ENCODE data around the gene CLIC5.

DNA sequence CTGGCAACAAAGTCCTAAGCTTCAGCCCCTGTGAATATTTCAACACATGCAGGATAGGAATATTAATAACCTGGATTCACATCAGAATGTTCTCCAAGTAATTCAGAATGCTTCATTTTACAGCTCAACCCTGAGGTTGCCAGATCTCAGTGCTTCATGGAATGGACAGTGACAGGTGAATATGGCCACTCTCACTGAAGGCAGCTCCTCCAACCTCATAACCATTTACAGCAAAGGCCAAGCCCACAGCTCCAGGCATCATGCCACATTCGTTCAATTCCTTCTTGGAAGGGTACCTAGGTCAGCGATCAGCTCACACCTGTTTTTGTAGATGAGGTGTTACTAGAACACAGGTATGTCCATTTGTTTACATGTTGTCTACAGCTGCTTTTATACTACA, 17.1 kb downstream of the CLIC5 start:
- TF ChIP-seq POLR2A (IDR thresholded peaks at IDR 0.05; ENCODE audit: low read length): no peak
- no peak for TF ChIP-seq GATA1 (IDR thresholded peaks at IDR 0.05; ENCODE audit: low read depth, low read length)
